ENCODE results near the gene PPP1R36.
"Not testable (repeated sequence)": the region's sequence is repeated elsewhere in the genome, so short reads cannot be mapped to it uniquely, and the experiment has no call there.

The PPP1R36 gene

GRCh38 chr14:64612971-64613666, 63.4 kb downstream of the PPP1R36 start:
- DNase-seq (ENCODE audit: low spot score), result no peak

GRCh38 chr14:64614166-64614565, 64.4 kb downstream of the PPP1R36 start:
- no peak for DNase-seq (ENCODE audit: low spot score)

GRCh38 chr14:64614805-64615391, 65.1 kb downstream of the PPP1R36 start:
- no peak for DNase-seq (ENCODE audit: low spot score)

GRCh38 chr14:64617872-64618408, 68.2 kb downstream of the PPP1R36 start:
- not testable (repeated sequence) for DNase-seq (ENCODE audit: low spot score)

GRCh38 chr14:64620910-64621309, 71.1 kb downstream of the PPP1R36 start:
- no peak for DNase-seq (ENCODE audit: low spot score)

- DNase-seq (ENCODE audit: low spot score), result no peak
Observed at GRCh38 chr14:64623554-64624165, 73.9 kb downstream of the PPP1R36 start.

- no peak for DNase-seq (ENCODE audit: low spot score)
Observed at GRCh38 chr14:64625386-64626232, 75.8 kb downstream of the PPP1R36 start.

- peak; percentile 93 for DNase-seq (ENCODE audit: low spot score)
Observed at GRCh38 chr14:64628940-64629408, 79.2 kb downstream of the PPP1R36 start.

- DNase-seq (ENCODE audit: low spot score), result no peak
Observed at GRCh38 chr14:64630778-64631177, 81.0 kb downstream of the PPP1R36 start.

GRCh38 chr14:64631222-64631621, 81.5 kb downstream of the PPP1R36 start:
- not testable (repeated sequence) for DNase-seq (ENCODE audit: low spot score)

GRCh38 chr14:64632056-64632455, 82.3 kb downstream of the PPP1R36 start:
- peak; percentile 31 for DNase-seq (ENCODE audit: low spot score)

GRCh38 chr14:64634558-64634957, 84.8 kb downstream of the PPP1R36 start:
- no peak for DNase-seq (ENCODE audit: low spot score)

- peak; percentile 82 for DNase-seq (ENCODE audit: low spot score)
Observed at GRCh38 chr14:64636208-64636979, 86.6 kb downstream of the PPP1R36 start.

- no peak for DNase-seq (ENCODE audit: low spot score)
Observed at GRCh38 chr14:64636980-64637429, 87.2 kb downstream of the PPP1R36 start.

GRCh38 chr14:64637735-64638473, 88.1 kb downstream of the PPP1R36 start:
- no peak for DNase-seq (ENCODE audit: low spot score)

- DNase-seq (ENCODE audit: low spot score), result no peak
Observed at GRCh38 chr14:64638625-64639024, 88.9 kb downstream of the PPP1R36 start.

All from AG20443 (cell line).